ENCODE results near the gene MTUS2.

The MTUS2 gene

GRCh38 chr13:28958018-28958417, 137.9 kb downstream of the MTUS2 start:
- H3K9ac ChIP-seq (ENCODE audit: low read length) = no peak overlapping the region
- no peak overlapping the region for H3K4me2 ChIP-seq (ENCODE audit: low read depth, low read length)

GRCh38 chr13:28958441-28958840, 138.3 kb downstream of the MTUS2 start:
- Histone ChIP-seq H3K27me3 (replicated peaks; ENCODE audit: insufficient read depth, low read length) (no peaks in the 10 kb centered on the region), H3K27ac (ENCODE audit: low read length) (no peak overlapping the region), H3K4me3 (ENCODE audit: low read length) (no peak overlapping the region), H3F3A (ENCODE audit: insufficient read depth, low read length) (no peaks in the 10 kb centered on the region), H3K9me2 (replicated peaks; ENCODE audit: insufficient read depth, low read length) (no peaks in the 10 kb centered on the region), H2AFZ (ENCODE audit: low read length) (no peak overlapping the region), H3K79me2 (ENCODE audit: low read length) (no peaks in the 10 kb centered on the region), H3K4me1 (ENCODE audit: low read length) (no peaks in the 10 kb centered on the region), H3K36me3 (replicated peaks; ENCODE audit: insufficient read depth, low read length) (no peaks in the 10 kb centered on the region), H3K9ac (ENCODE audit: low read length) (no peak overlapping the region), H4K20me1 (ENCODE audit: insufficient read depth, low read length) (no peaks in the 10 kb centered on the region), H3K4me2 (ENCODE audit: low read depth, low read length) (no peak overlapping the region), H3K9me3 (replicated peaks; ENCODE audit: insufficient read depth, low read length) (no peaks in the 10 kb centered on the region)
- no peak for TF ChIP-seq EZH2 (optimal IDR thresholded peaks at IDR 0.05; ENCODE audit: low read depth, low read length)
- no peak for TF ChIP-seq CTCF (IDR thresholded peaks at IDR 0.05; ENCODE audit: low read length)
- DNase-seq = no peak

More at GRCh38 chr13:28958018-28958417, 137.9 kb downstream of the MTUS2 start:
- H3K36me3 ChIP-seq (replicated peaks; ENCODE audit: insufficient read depth, low read length) = no peaks in the 10 kb centered on the region
- H3K9me2 ChIP-seq (replicated peaks; ENCODE audit: insufficient read depth, low read length) = no peaks in the 10 kb centered on the region
- DNase-seq = no peak
- TF ChIP-seq EZH2 (optimal IDR thresholded peaks at IDR 0.05; ENCODE audit: low read depth, low read length) = no peak
- TF ChIP-seq EZH2phosphoT487 (IDR thresholded peaks at IDR 0.05; ENCODE audit: low read length) = no peak
- no peak for TF ChIP-seq CTCF (IDR thresholded peaks at IDR 0.05; ENCODE audit: low read length)
- H3K27me3 ChIP-seq (replicated peaks; ENCODE audit: insufficient read depth, low read length) = no peaks in the 10 kb centered on the region
- no peak overlapping the region for H3K27ac ChIP-seq (ENCODE audit: low read length)
- H3K4me1 ChIP-seq (ENCODE audit: low read length) = no peaks in the 10 kb centered on the region
- no peak overlapping the region for H2AFZ ChIP-seq (ENCODE audit: low read length)
- H3K4me3 ChIP-seq (ENCODE audit: low read length) = no peak overlapping the region
- no peaks in the 10 kb centered on the region for H3F3A ChIP-seq (ENCODE audit: insufficient read depth, low read length)
- no peaks in the 10 kb centered on the region for H4K20me1 ChIP-seq (ENCODE audit: insufficient read depth, low read length)
- H3K9me3 ChIP-seq (replicated peaks; ENCODE audit: insufficient read depth, low read length) = no peaks in the 10 kb centered on the region
- H3K79me2 ChIP-seq (ENCODE audit: low read length) = no peaks in the 10 kb centered on the region

GRCh38 chr13:28964052-28964451, 143.9 kb downstream of the MTUS2 start:
- H3K9me2 ChIP-seq (replicated peaks; ENCODE audit: insufficient read depth, low read length) = no peaks in the 10 kb centered on the region
- no peaks in the 10 kb centered on the region for H3K9me3 ChIP-seq (replicated peaks; ENCODE audit: insufficient read depth, low read length)
- H3K36me3 ChIP-seq (replicated peaks; ENCODE audit: insufficient read depth, low read length) = no peaks in the 10 kb centered on the region
- H3K27ac ChIP-seq (ENCODE audit: low read length) = no peak overlapping the region
- no peaks in the 10 kb centered on the region for H3K27me3 ChIP-seq (replicated peaks; ENCODE audit: insufficient read depth, low read length)
- H4K20me1 ChIP-seq (ENCODE audit: insufficient read depth, low read length) = no peaks in the 10 kb centered on the region
- no peaks in the 10 kb centered on the region for H3F3A ChIP-seq (ENCODE audit: insufficient read depth, low read length)
- H3K4me2 ChIP-seq (ENCODE audit: low read depth, low read length) = no peak overlapping the region
- DNase-seq = no peak
- no peak overlapping the region for H3K4me3 ChIP-seq (ENCODE audit: low read length)
- no peak overlapping the region for H2AFZ ChIP-seq (ENCODE audit: low read length)
- H3K79me2 ChIP-seq (ENCODE audit: low read length) = no peaks in the 10 kb centered on the region
- no peak for TF ChIP-seq EZH2 (optimal IDR thresholded peaks at IDR 0.05; ENCODE audit: low read depth, low read length)
- TF ChIP-seq CTCF (IDR thresholded peaks at IDR 0.05; ENCODE audit: low read length) = no peak
- no peak for TF ChIP-seq EZH2phosphoT487 (IDR thresholded peaks at IDR 0.05; ENCODE audit: low read length)
- no peak overlapping the region for H3K9ac ChIP-seq (ENCODE audit: low read length)
- H3K4me1 ChIP-seq (ENCODE audit: low read length) = no peaks in the 10 kb centered on the region

All from MM.1S (cell line).